KOPT-K1 (cell line): ENCODE results near the gene SMG6.

Experiments used
- H3K27ac ChIP-seq: fragments of 200-600 bp; sonication (generic); 2 replicates; pipeline ENCODE4 v1.5.1; 2016; ENCODE audit warnings: antibody characterized with exemption, mild to moderate bottlenecking, low read depth, low read length; ENCODE audit not compliant: poor library complexity, severe bottlenecking
- H3K36me3 ChIP-seq: fragments of 200-600 bp; sonication (generic); 2 replicates; pipeline ENCODE4 v1.5.1; 2017; ENCODE audit warnings: antibody characterized with exemption, mild to moderate bottlenecking, low read length, moderate library complexity; ENCODE audit not compliant: insufficient read depth
- H3K9me3 ChIP-seq: fragments of 200-600 bp; sonication (generic); 2 replicates; pipeline ENCODE4 v1.5.1; 2017; ENCODE audit warnings: antibody characterized with exemption, low read length, mild to moderate bottlenecking; ENCODE audit not compliant: insufficient read depth, poor library complexity, severe bottlenecking

Gene SMG6

GRCh38 chr17:2057175-2057759 lies 246.3 kb downstream of the SMG6 start:
- Histone ChIP-seq H3K9me3 (no peaks in the 10 kb centered on the region), H3K36me3 (peaks cover 26% of the 10 kb centered on the region; the same call in 1 of the 2 replicates), H3K27ac (no peak overlapping the region)

- peaks cover 18% of the 10 kb centered on the region; the same call in 1 of the 2 replicates for H3K36me3 ChIP-seq
- H3K27ac ChIP-seq = no peak overlapping the region
- no peaks in the 10 kb centered on the region for H3K9me3 ChIP-seq
Measured at GRCh38 chr17:2056206-2057174, 247.1 kb downstream of the SMG6 start.

GRCh38 chr17:2055292-2056205 lies 248.0 kb downstream of the SMG6 start:
- Histone ChIP-seq H3K9me3 (no peaks in the 10 kb centered on the region), H3K27ac (no peak overlapping the region), H3K36me3 (peaks cover 9% of the 10 kb centered on the region; the same call in 1 of the 2 replicates)

- no peaks in the 10 kb centered on the region for H3K9me3 ChIP-seq
- no peak within 1 kb of the TSS for H3K27ac ChIP-seq
- peaks cover under 1% of the 10 kb centered on the region; the same call in 1 of the 2 replicates for H3K36me3 ChIP-seq
Measured at GRCh38 chr17:2054512-2055291, 248.9 kb downstream of the SMG6 start, which contains the start of gene HIC1. TSS of gene HIC1 (plus strand) at chr17:2055103. CDS start at chr17:2056691, 1,588 bp downstream.

GRCh38 chr17:2054262-2054511 lies 249.4 kb downstream of the SMG6 start:
- Histone ChIP-seq H3K36me3 (no peaks in the 10 kb centered on the region), H3K27ac (no peak overlapping the region), H3K9me3 (no peaks in the 10 kb centered on the region)

GRCh38 chr17:2053380-2054261 lies 250.0 kb downstream of the SMG6 start:
- H3K27ac ChIP-seq = no peak overlapping the region
- no peaks in the 10 kb centered on the region for H3K9me3 ChIP-seq
- H3K36me3 ChIP-seq = no peaks in the 10 kb centered on the region

GRCh38 chr17:2051933-2052559 lies 251.5 kb downstream of the SMG6 start:
- Histone ChIP-seq H3K27ac (no peak overlapping the region), H3K9me3 (no peaks in the 10 kb centered on the region), H3K36me3 (no peaks in the 10 kb centered on the region)

- Histone ChIP-seq H3K36me3 (no peaks in the 10 kb centered on the region), H3K9me3 (no peaks in the 10 kb centered on the region), H3K27ac (no peak overlapping the region)
Measured at GRCh38 chr17:2051061-2051932, 252.3 kb downstream of the SMG6 start.

- Histone ChIP-seq H3K9me3 (no peaks in the 10 kb centered on the region), H3K36me3 (no peaks in the 10 kb centered on the region), H3K27ac (no peak overlapping the region)
Measured at GRCh38 chr17:2050300-2051060, 253.1 kb downstream of the SMG6 start.

- peaks cover 2% of the 10 kb centered on the region; the same call in 1 of the 2 replicates for H3K36me3 ChIP-seq
- no peaks in the 10 kb centered on the region for H3K9me3 ChIP-seq
- no peak overlapping the region for H3K27ac ChIP-seq
Measured at GRCh38 chr17:2049333-2050299, 254.0 kb downstream of the SMG6 start.

GRCh38 chr17:2048805-2049204 lies 254.8 kb downstream of the SMG6 start:
- Histone ChIP-seq H3K9me3 (no peaks in the 10 kb centered on the region), H3K36me3 (peaks cover 10% of the 10 kb centered on the region; the same call in 1 of the 2 replicates), H3K27ac (no peak overlapping the region)
